HG03521 (cell line): ENCODE results near the gene DIDO1.
A peak's percentile ranks its signal among the peaks of the same experiment; 100 is the strongest.

ENCODE experiments used
- ATAC-seq: cut with Tn5 transposase; IDR thresholded peaks from one replicate; pipeline ENCODE4 v1.9.1; 2021; ENCODE audit warnings: mild to moderate bottlenecking, moderate library complexity; ENCODE audit not compliant: unreplicated experiment

DIDO1 gene

DNA sequence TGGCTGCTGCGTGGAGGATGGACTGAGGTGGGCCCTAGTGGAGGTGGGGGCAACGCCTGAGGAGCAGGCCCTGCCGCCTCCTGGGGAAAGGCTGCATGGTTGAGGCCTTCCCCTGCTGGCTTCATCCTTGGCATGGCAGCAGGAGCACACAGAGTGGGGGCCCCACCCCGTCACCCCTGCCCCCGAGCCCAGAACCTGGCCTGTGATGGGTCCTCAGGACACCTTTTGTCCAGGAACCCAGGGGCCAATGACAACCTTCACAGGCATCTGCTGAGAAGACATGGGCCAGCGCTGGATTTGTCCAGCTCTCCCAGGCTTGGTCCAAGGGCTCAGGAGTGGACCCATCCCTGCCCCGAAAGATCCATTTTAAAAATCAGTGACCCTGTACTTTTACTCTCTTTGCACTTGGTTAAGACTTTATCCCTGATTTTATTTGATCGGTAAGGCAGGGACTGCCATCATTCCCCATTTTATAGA is 25.6 kb upstream of the DIDO1 start:
- no peak for ATAC-seq

DNA sequence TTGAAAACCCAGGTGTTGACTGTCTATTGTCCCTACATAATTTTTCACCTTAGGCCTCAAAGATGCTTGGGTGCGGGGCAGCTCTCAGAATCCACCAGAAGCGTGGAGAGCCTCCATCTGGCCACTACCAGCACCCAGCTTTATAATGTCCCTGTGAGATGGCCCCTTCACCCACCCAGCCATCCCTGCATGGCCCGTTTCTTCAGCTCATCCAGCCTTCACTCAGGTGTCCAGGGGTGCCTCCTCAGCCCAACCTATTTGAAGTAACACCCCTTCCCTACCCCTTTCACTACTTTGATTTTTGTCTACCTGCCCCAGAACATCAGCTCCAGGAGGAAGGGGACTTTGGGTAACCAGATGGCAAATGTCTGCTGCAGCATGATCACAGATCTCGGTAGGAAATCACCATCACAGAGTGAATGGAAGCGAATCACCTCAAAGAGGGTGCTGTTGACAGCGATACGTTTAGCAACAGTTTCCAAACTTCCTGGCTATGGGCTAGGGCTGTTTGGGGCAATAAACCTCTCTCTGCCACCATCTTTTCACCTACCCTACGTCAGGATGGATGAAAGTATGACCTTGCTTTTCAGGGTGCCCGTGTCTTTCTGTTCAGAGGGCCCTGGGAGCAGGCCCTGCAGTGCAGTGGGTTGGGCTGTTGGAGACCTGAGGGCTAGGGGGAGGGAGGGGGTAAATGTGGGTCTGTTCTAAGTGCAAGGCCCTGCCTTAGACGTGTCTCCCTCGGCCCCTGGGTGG is 25.0 kb upstream of the DIDO1 start:
- ATAC-seq, result no peak

DNA sequence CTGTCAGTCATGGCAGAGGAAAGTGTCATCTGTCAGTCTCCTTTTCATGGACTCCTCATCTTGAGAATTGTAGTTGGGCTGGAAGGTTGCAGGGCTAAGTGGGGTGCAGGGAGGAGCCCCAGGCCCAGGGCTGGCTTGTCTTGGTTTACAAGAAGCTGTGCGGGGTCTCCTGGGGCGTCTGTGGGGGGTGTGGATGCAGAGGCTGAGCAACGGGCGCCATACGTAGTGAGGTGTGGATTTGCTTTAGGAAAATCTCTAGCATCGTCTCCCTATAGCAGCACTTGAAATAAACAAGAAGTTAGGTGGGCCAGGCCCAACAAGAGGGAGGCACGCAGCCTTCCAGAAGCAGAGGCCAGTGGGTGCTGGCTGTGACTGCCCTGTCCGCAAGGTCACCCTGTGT is 24.4 kb upstream of the DIDO1 start:
- no peak for ATAC-seq

DNA sequence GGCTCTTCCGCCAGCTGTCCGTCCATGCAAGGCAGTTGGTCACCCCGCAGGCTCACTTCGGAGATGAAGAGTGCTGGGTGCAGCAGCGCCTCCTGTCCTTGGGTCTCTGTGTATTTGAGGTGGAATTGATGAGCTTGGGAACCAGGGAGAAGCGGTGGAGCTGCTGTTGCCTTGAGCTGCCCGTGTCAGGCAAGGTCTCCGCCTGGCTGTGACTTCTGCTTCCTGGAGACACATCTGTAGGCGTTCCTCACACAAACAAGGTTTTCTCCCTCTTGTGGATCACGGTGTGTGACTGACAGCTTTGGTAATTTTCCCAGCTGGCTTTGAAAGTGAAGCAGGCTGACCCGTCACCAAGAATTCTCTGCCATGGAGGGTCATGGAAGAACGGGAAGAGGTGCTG is 23.7 kb upstream of the DIDO1 start:
- no peak for ATAC-seq

DNA sequence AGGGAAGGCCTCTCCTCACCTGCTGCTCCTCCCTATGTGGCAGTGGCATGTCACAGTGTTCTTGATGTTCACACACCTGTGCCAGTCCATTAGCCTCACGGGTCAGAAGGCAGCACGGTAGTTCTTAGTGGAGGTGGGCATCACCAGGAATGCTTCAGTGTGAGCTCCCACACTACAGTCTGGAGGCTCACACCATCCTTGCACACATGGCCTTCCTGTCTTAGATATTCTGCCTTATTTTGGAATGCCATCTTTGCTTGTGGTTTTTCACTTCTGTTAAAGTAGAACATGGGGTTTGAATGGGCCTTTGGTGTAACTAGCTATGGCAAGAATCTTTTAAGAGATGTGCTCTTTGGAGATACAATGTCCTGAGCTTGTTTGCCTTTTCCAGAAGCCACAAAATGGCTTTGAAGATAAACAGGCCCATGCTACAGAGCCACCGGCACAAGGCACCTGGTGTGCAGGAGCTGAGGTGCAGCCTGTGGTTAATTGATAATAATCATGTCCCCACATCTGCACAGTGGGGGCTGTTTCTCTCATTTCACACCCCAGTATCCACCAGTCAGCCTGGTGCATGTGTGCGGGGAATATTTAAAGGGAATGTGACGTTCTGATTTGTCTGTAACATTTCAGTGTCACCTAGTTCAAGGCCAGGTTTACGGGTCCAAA is 23.0 kb upstream of the DIDO1 start:
- ATAC-seq, result no peak

- ATAC-seq, result no peak
These were observed 21.4 kb upstream of the DIDO1 start for GRCh38 chr20:62947532-62948300.

GRCh38 chr20:62946918-62947317 is 20.6 kb upstream of the DIDO1 start:
- ATAC-seq, result no peak

GRCh38 chr20:62945771-62946339 is 19.6 kb upstream of the DIDO1 start:
- no peak for ATAC-seq

GRCh38 chr20:62944746-62945145 is 18.4 kb upstream of the DIDO1 start:
- ATAC-seq, result no peak

DNA sequence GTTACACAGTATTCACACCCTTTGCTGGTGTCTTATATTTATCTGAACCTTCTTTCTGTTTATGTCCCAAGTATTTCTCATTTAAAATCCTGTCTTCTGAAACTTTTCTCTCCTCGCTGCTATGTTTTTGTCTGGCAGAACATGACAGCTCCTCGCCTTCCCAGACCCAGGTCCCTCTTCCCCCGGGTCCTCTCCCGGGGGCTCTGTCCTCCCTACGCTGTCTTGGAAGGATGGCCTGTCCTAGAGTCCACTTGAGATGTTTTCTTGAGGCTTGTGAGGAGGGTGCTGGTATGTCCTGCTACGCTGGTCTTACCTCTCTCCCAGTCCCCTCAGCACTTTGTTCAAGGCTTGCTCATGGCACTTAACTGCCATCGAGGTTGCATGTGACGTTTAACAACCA is 17.9 kb upstream of the DIDO1 start:
- ATAC-seq, result no peak

- ATAC-seq, result no peak
These were observed 17.1 kb upstream of the DIDO1 start for GRCh38 chr20:62943396-62943795.

- no peak for ATAC-seq
These were observed 16.2 kb upstream of the DIDO1 start for GRCh38 chr20:62942456-62942855.

GRCh38 chr20:62941792-62942191 is 15.5 kb upstream of the DIDO1 start:
- ATAC-seq, result no peak

DNA sequence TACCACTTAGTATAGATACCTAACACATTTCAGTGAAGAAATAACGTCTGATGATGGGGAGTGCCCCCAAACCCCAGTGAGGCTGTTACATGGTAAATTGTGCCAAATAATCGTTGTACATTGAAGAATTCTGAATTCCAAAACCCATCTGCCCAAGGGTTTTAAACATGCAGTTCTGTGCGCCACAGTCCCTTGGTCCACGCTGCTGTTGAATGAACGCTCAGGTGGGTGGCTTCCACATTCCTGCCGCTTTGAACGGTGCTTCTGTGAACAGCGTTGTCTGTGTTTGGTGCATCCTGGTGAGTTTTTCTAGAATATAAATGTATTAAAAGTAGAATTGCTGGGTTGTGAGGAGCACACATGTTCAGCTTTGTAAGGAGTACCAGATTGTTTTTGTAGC is 14.6 kb upstream of the DIDO1 start:
- no peak for ATAC-seq

GRCh38 chr20:62938105-62938888 is 12.0 kb upstream of the DIDO1 start, which contains the start of gene GID8:
Gene GID8 (plus strand): TSS chr20:62938147. CDS start chr20:62941503, 3,356 bp downstream.
- ATAC-seq, result peak; percentile 41

DNA sequence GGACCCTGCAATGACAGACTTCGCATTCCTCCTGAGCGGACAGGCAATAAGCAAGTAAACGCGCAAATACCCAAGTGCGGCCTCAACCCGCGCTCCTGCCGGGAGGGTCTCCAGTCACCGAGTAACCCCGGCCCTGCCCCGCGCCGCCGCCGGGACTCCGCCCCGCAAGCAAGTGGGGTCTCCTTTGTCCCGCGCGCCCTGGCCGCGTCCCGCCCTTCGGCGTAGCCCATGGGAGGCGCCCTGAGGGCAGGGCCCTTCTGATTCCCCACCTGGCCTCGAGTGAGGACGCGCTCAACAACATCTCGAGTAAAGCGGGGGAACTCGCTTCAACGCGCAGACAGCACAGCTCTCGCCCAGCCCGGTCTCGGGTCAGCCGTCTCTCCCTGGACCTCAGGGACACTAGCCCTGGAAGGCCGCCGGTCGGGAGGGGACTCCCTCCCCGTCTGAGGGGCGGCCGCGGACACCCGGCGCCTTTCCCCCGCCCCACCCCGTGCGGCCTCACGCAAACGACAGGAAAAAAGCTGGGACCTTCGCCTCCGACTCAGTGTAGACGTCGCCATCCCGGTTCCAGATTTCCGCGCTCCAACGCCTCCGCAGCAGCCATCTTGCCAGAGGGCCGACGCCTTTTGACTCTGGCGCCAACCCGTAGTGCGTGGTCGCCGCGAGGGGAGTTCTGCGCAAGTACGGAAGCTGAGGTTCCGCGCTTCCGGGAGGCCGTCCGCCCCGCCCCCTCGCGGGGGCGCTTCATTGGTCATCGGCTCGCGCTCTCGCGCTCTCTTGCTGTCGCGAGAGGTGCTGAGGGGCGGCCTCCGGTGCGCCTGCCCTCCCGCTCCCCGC is 11.2 kb upstream of the DIDO1 start:
- ATAC-seq, result peak; percentile 89

DNA sequence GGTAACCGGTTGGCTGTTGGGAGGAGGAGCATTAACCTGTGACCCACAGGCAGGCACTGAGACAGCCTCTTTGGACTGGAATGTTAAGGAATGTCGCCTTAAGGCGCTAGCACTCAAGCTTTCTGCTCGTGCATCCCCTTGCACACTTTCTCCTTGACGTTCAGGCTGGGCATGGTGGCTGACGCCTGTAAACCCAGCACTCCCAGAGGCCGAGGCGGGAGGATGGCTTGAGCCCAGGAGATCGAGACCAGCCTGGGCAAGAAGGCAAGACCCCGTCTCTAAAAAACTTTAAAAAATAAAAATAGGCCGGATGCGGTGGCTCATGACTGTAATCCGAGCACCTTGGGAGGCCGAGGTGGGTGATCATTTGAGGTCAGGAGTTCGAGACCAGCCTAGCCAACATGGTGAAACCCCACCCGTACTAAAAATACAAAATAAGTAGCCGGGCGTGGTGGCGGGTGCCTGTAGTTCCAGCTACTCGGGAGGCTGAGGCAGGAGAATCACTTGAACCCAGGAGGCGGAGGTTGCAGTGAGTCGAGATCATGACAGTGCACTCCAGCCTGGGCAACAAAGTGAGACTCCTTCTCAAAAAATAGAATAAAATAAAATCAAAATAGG is 9.8 kb upstream of the DIDO1 start:
- ATAC-seq, result no peak

- ATAC-seq, result no peak
These were observed 9.1 kb upstream of the DIDO1 start for GRCh38 chr20:62935204-62935967.
